ENCODE data around the gene HELQ. TPM values are rescaled to one million over a fixed set of nuclear protein-coding genes. Genes with fewer than 3 reads are reported as not detected.

Gene HELQ
- 4.3 and 12.6 TPM in 2 replicates for total RNA-seq

GRCh38 chr4:83455281-83456183 is at the start of gene HELQ, which contains the start of gene MRPS18C:
Gene HELQ (minus strand): TSS chr4:83455823. CDS start chr4:83455693, 130 bp downstream.
Gene MRPS18C (plus strand): TSS chr4:83456058. CDS start chr4:83456078, 20 bp downstream.

GRCh38 chr4:83484500-83485461 is 29.2 kb upstream of the HELQ start, which contains the start of gene ABRAXAS1:
Gene ABRAXAS1 (minus strand): TSS chr4:83485100. CDS start chr4:83485072, 28 bp downstream.

Other genes with a start within 250 kb of the HELQ start
- 9.0 and 19.1 TPM in 2 replicates for gene COQ2, start 171.0 kb downstream of the HELQ start, total RNA-seq
- 0.52 and 0.64 TPM in 2 replicates for gene HPSE, start 121.0 kb downstream of the HELQ start, total RNA-seq
- gene MRPS18C, start 235 bp upstream of the HELQ start, total RNA-seq, result 16.5 and 29.7 TPM in 2 replicates
- gene ABRAXAS1, start 29.3 kb upstream of the HELQ start, total RNA-seq, result 15.4 and 17.7 TPM in 2 replicates
- gene GPAT3, start 80.3 kb upstream of the HELQ start, total RNA-seq, result 2.6 and 4.2 TPM in 2 replicates